ENCODE data around the gene ADCYAP1R1.

- TF ChIP-seq POLR2A (IDR thresholded peaks at IDR 0.05; ENCODE audit: low read length), result no peak
- no peak for TF ChIP-seq GATA1 (IDR thresholded peaks at IDR 0.05; ENCODE audit: low read depth, low read length)
These were observed 46.7 kb downstream of the ADCYAP1R1 start for GRCh38 chr7:31098642-31099360.

Measured in erythroblast (primary cell).